Aorta (tissue), 5 donors: ENCODE measurements around the gene ZDHHC7. TPM values are rescaled to one million over a fixed set of nuclear protein-coding genes. Genes with fewer than 3 reads are reported as not detected.

ENCODE experiments used
- ATAC-seq: fragments of 200-7000 bp; cut with Tn5 transposase; one replicate; pipeline ENCODE4 v1.9.1; 2022; ENCODE audit warnings: moderate library complexity; ENCODE audit not compliant: low FRiP score
- DNase-seq, 2 donors: peaks; one replicate each; pipeline ENCODE4 v3.0.0-alpha.2; 2020
- H3K27ac ChIP-seq, 2 donors: one replicate each; pipeline ENCODE4 v1.5.1; 2013; ENCODE audit warnings: low read length in 2 of 2, mild to moderate bottlenecking in 2 of 2, moderate library complexity in 2 of 2, control low read depth in 1 of 2, inconsistent platforms in 1 of 2, low read depth in 1 of 2
- H3K27me3 ChIP-seq, 2 donors: one replicate each; pipeline ENCODE4 v1.6.1; 2013; ENCODE audit warnings: control low read depth in 1 of 2, low read length in 1 of 2, mild to moderate bottlenecking in 1 of 2, moderate library complexity in 1 of 2; ENCODE audit not compliant: insufficient read depth in 2 of 2, control insufficient read depth in 1 of 2
- H3K36me3 ChIP-seq, 2 donors: one replicate each; pipeline ENCODE4 v1.6.1; 2013; ENCODE audit warnings: control low read depth in 1 of 2, low read length in 1 of 2, mild to moderate bottlenecking in 1 of 2; ENCODE audit not compliant: insufficient read depth in 2 of 2, control insufficient read depth in 1 of 2
- H3K4me1 ChIP-seq, 2 donors: one replicate each; pipeline ENCODE4 v1.6.1; 2013; ENCODE audit warnings: low read length in 2 of 2, control low read depth in 1 of 2, mild to moderate bottlenecking in 1 of 2, moderate library complexity in 1 of 2; ENCODE audit not compliant: insufficient read depth in 2 of 2, control insufficient read depth in 1 of 2
- H3K4me3 ChIP-seq, 2 donors: one replicate each; pipeline ENCODE4 v1.5.1; 2013; ENCODE audit warnings: low read length in 2 of 2, control low read depth in 1 of 2, mild to moderate bottlenecking in 1 of 2
- H3K9me3 ChIP-seq: one replicate; pipeline ENCODE4 v1.6.1; 2013; ENCODE audit warnings: mild to moderate bottlenecking, low read length; ENCODE audit not compliant: control insufficient read depth
- WGBS, 2 donors: extraction: QIAGEN DNeasy Blood & Tissue Kit; methylation state at CpG; one replicate each; pipeline ENCODE4 v1.1.7; 2013; 5-methylcytosine and 5-hydroxymethylcytosine counted together
- intact Hi-C, 2 donors: fragments of 100-400 bp; cut with DNase I; formaldehyde crosslinking; loops; one replicate each; pipeline versions ENCODE4 v1.14.2 to v1.15.0; 2022
- polyA plus RNA-seq, 2 donors: library from polyadenylated mRNA; stranded (reverse); fragments of 200-250 nt; gene quantifications; one replicate each; pipeline ENCODE4 v1.2.3, GENCODE V29; 2013
- total RNA-seq, 2 donors: library from RNA; stranded (reverse); fragmentation: NEBNext Ultra II Directional; extraction: Animal tissue kit (Norgen Biotek cat#: 25700); gene quantifications; one replicate each; pipeline ENCODE4 v1.2.1, GENCODE V29; 2021
- donor health status: healthy with polysubstance abuse.
- donor health status: Bipolar disorder and iron deficiency.
- donor health status: DM: no; HTN: no; CAD: no.
- donor health status: DM: no; HTN: no; CAD: no.
- donor health status: DM: yes; HTN: yes; CAD: no.

Gene ZDHHC7
- total and polyA plus RNA-seq, 4 donors: 11.4 to 57.0 (median 36.1) TPM

DNA sequence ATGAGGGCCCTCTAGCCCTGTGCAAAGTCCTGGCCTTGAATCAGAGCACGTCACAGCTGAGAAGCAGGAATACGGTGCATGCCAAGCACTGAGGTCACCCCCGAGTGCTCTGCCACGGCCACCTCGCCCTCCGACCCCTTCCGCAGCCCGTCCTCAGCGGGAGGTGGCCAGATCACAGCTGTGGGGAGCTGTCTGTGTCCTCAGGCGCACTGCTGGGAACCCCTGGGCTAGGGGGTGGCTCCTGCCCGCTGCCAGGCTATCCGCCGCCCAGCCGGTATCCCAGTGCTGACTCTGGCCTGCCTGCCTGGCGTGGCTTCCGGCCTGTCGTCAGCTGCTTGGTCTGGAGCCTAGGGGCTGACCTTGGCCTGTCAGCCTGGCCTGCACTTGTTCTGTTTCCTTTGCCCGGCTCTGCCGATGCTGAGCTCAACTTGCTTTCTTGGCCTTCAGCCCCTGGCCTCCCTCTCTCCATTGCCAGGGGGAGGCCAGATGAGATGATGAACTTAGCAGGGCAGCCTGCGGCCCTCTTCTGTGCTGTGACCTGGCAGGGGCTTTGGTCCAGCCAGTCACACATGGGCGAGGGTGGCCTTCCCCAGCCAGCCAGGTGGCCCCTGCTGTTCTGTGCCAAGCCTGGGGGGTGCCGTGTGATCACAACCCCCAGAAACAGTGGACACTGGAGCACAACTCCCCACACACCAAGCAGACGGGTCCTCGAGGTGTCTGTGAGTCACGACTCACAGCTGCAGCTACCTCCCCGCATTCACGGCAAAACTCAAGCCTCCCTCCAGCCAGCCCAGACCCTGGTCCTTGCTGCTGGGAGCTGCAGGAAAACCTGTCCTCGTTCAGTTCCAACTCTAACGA lies 77.3 kb downstream of the ZDHHC7 start:
- Histone ChIP-seq H3K9me3 (no peaks in the 10 kb centered on the region), H3K27me3 (no peaks in the 10 kb centered on the region), H3K27ac (peak overlapping the region; percentile 31 to 72), H3K4me1 (peaks cover 0 to 1% of the 10 kb centered on the region in 2 donors), H3K36me3 (no peaks in the 10 kb centered on the region), H3K4me3 (no peak overlapping the region)
- WGBS, 2 donors: 7 to 9% methylated on average over 29 of the region's 29 CpGs
- intact Hi-C loops: loop anchor here in 1 of 2 donors (5.0 kb wide), 1 partner anchor 97 kb away; no protein-coding TSS in a partner anchor
- ATAC-seq: peak; percentile 92
- peak; percentile 89 to 93 for DNase-seq

DNA sequence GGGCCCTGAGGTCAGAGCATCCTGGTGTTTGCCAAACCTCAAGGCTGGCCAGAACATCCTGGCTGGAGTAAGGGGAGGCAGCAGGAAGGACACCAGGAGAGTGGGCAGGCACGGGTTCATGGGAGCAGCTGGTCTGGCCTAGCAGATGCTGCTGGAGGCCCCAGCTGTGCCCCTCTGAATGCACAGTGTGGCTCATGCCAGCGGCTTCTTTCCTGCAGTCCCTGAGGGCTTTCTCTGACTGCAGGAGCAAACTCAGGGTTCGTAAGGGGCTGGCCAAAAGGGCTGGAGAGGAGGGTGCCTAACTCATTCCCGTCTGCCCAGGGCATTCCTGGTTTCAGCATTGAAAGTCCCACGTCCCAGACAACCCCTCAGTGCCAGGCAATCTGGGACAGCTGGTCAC lies 78.7 kb downstream of the ZDHHC7 start:
- peaks cover 0 to 1% of the 10 kb centered on the region in 2 donors for H3K4me1 ChIP-seq
- no peaks in the 10 kb centered on the region for H3K9me3 ChIP-seq
- DNase-seq (no peak), ATAC-seq (no peak)
- H3K27me3 ChIP-seq: no peaks in the 10 kb centered on the region
- no peak overlapping the region for H3K27ac ChIP-seq
- no peaks in the 10 kb centered on the region for H3K36me3 ChIP-seq
- intact Hi-C loops: loop anchor here in 1 of 2 donors (5.0 kb wide), 1 partner anchor 95 kb away; no protein-coding TSS in a partner anchor
- 46 to 51% methylated on average over 5 of the region's 5 CpGs for WGBS, 2 donors
- H3K4me3 ChIP-seq: no peak overlapping the region

DNA sequence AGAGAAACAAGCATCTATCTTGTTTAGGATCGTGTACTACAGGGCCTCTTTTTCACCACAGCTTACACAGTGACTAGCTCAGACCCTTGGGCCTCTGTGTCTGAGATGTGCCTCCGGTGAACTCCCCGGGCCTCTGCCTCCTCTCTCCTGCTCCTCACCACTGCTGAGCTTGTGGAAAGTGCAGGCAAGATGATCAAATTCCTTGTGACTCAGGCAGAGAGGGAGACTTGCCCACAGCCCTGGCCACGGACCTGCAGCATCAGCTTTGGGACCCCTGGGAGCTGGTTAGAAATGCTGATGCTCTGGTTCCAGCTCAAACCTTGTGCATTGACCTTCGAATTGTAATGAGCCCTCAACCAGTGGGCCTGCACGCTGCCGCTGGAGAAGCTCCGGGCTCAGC lies 79.8 kb downstream of the ZDHHC7 start:
- WGBS, 2 donors: 97 to 98% methylated on average over 8 of the region's 8 CpGs
- intact Hi-C loops: loop anchor here in 1 of 2 donors (5.0 kb wide), 1 partner anchor 94 kb away; no protein-coding TSS in a partner anchor
- no peaks in the 10 kb centered on the region for H3K36me3 ChIP-seq
- DNase-seq (no peak), ATAC-seq (no peak)
- H3K27ac ChIP-seq: no peak overlapping the region
- H3K4me3 ChIP-seq: no peak overlapping the region
- no peaks in the 10 kb centered on the region for H3K9me3 ChIP-seq
- peaks cover 0 to 1% of the 10 kb centered on the region in 2 donors for H3K4me1 ChIP-seq
- no peaks in the 10 kb centered on the region for H3K27me3 ChIP-seq

DNA sequence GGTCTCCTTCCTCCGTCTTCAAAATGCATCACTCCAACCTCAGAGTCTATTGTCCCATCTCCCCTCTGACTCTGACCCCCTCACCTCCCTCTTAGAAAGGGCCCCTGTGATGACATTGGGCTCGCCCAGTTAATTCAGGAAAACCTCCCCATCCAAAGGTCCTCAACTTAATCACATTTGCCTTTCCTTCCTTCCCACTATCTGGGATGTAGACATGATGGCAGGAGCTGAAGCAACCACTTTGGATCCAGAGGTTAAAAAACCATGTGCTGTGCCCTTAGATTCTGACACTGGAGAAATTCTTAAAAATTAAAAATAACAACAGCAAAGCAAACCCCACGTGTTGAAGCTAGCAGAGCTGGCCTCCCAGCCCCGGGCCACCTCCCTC lies 80.2 kb downstream of the ZDHHC7 start:
- 98 to 99% methylated on average over 4 of the region's 4 CpGs for WGBS, 2 donors
- DNase-seq: no peak
- no peak overlapping the region for H3K27ac ChIP-seq
- H3K4me3 ChIP-seq: no peak overlapping the region
- no peaks in the 10 kb centered on the region for H3K27me3 ChIP-seq
- H3K36me3 ChIP-seq: no peaks in the 10 kb centered on the region
- no peak for ATAC-seq
- intact Hi-C loops: loop anchor here in 1 of 2 donors (5.0 kb wide), 1 partner anchor 94 kb away; no protein-coding TSS in a partner anchor
- no peaks in the 10 kb centered on the region for H3K9me3 ChIP-seq
- H3K4me1 ChIP-seq: peaks cover 0 to 1% of the 10 kb centered on the region in 2 donors

DNA sequence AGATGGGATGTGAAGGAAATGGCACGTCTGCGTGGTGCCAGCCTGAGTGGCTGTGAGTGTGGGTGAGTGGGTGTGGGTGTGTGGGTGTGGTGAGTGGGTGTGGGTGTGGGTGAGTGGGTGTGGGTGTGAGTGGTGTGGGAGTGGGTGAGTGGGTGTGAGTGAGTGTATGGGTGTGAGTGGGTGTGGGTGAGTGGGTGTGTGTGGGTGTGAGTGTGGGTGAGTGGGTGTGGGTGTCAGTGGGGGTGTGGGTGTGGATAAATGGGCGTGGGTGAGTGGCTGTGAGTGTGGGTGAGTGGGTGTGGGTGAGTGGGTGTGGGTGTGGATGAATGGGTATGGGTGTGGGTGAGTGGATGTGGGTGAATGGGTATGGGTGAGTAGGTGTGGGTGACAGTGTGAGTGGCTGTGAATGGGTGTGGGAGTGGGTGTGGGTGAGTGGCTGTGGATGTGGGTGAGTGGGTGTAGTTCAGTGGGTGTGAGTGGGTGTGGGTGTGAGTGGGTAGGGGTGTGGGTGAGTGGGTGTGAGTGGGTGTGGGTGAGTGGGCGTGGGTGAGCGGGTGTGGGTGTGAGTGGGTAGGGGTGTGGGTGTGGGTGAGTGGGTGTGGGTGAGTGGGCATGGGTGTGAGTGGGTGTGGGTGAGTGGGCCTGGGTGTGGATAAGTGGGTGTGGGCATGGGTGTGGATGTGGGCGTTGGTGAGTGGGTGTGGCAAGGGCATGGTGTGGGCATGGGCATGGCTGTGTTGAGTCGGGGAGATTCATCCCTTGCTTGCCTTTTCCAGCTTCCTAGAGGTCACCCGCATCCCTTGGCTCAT lies 80.8 kb downstream of the ZDHHC7 start:
- no peaks in the 10 kb centered on the region for H3K9me3 ChIP-seq
- peaks cover 0 to 1% of the 10 kb centered on the region in 2 donors for H3K4me1 ChIP-seq
- intact Hi-C loops: loop anchor here in 1 of 2 donors (5.0 kb wide), 1 partner anchor 93 kb away; no protein-coding TSS in a partner anchor
- WGBS, 2 donors: 82 to 96% methylated on average over 6 to 8 of the region's 8 CpGs
- no peak overlapping the region for H3K4me3 ChIP-seq
- H3K27ac ChIP-seq: no peak overlapping the region
- DNase-seq: no peak
- no peaks in the 10 kb centered on the region for H3K36me3 ChIP-seq
- no peaks in the 10 kb centered on the region for H3K27me3 ChIP-seq
- no peak for ATAC-seq

DNA sequence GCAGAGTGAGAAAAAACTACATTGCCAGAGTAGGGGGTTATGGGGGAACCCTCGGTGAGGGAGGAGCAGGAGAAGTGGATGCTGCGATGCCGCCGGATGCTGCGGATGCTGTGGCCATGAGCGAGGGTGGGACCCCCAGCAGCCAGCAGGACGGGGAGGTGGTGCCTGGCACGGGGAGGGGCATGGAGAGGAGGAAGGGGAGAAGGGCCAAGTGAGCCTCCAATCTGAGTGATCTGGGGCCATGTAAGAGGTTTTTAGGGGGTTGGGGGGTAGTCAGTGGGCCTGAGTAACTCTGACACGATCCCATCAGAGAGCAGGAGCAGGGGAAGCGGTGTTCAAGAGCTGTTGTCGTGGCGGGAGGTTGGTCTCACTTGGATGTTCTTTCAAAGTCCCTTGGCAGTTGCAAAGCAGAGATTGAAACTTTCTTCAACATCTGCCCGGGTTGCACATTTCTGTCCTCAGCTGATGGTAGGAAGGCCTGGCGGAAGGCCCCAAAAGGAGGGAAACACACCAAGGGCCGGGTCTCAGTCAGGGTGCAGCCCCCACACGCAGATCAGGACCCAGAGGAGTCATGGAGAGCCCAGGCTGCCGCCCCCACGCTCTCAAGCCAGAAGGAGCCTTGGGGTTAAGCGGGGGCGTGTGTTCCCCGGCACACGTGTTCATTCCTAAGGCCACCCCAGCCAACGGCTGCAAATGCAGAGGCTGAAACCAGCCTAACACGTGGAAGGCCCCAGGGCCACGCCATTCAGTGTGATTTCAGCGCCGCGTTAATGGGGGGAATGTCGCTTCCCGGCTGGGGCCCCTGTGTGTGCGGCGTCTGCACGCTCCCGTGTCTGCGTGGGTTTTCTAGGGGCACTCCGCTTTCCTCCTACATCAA lies 81.7 kb downstream of the ZDHHC7 start:
- no peaks in the 10 kb centered on the region for H3K9me3 ChIP-seq
- H3K4me1 ChIP-seq: peaks cover 0 to 1% of the 10 kb centered on the region in 2 donors
- ATAC-seq: no peak
- WGBS, 2 donors: 61 to 65% methylated on average over 36 of the region's 36 CpGs
- H3K4me3 ChIP-seq: no peak overlapping the region
- H3K27me3 ChIP-seq: no peaks in the 10 kb centered on the region
- H3K36me3 ChIP-seq: no peaks in the 10 kb centered on the region
- H3K27ac ChIP-seq: no peak overlapping the region
- intact Hi-C loops: loop anchor here in 1 of 2 donors (5.0 kb wide), 1 partner anchor 92 kb away; no protein-coding TSS in a partner anchor
- no peak for DNase-seq

DNA sequence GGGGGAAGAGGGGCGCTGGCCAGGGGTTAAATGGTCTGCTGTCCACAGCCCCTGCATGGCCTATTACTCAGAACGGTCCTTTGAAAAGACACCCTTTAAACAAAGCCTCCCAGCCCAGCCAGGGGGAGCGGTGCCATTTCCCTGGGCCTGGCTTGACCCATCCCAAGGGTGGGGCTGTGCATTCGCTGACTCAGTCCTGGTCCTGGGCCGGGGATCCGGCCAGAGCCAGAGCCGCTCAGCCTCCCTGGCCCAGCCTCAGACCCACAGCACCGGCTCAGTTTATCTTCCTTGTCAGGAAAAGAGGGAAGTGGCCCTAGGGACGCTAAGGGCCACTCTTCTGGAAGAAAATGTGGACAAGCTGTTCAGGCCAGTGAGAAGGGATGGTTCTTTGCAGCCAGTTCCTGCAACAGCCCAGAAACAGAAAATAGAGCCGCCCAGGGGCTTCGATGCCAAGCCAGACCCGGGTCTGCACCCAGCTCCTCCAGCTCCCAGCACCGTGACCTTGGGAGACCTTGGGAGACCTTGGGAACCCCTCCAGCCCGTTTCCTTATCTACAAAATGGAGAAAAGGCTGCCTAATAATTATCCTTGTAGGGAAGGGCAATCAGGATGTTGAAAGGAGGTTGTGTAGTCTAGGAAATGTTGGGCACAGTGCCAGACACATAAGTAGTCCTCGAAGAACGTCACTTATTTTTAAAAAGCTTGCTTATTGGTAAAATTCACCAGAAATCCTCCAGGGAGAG lies 82.5 kb downstream of the ZDHHC7 start:
- Histone ChIP-seq H3K27ac (peak overlapping the region in 1 of 2 donors; percentile 9), H3K9me3 (no peaks in the 10 kb centered on the region), H3K4me1 (no peaks in the 10 kb centered on the region), H3K36me3 (no peaks in the 10 kb centered on the region), H3K4me3 (no peak overlapping the region), H3K27me3 (no peaks in the 10 kb centered on the region)
- DNase-seq (peak; percentile 86 to 89), ATAC-seq (peak; percentile 84)
- WGBS, 2 donors: 9 to 11% methylated on average over 16 of the region's 16 CpGs
- intact Hi-C loops: no loop called here
